GM19193 (cell line): Measurements from ENCODE around the gene NDRG4.

ENCODE experiments used
- POLR2A ChIP-seq: IDR thresholded peaks from 4 replicates; pipeline ENCODE4 v1.6.1; 2011; ENCODE audit not compliant: insufficient read depth, insufficient read length; ENCODE audit errors: extremely low read depth

Gene NDRG4

GRCh38 chr16:58478427-58478826, 21.5 kb upstream of the NDRG4 start:
- TF ChIP-seq POLR2A, result no peak

DNA sequence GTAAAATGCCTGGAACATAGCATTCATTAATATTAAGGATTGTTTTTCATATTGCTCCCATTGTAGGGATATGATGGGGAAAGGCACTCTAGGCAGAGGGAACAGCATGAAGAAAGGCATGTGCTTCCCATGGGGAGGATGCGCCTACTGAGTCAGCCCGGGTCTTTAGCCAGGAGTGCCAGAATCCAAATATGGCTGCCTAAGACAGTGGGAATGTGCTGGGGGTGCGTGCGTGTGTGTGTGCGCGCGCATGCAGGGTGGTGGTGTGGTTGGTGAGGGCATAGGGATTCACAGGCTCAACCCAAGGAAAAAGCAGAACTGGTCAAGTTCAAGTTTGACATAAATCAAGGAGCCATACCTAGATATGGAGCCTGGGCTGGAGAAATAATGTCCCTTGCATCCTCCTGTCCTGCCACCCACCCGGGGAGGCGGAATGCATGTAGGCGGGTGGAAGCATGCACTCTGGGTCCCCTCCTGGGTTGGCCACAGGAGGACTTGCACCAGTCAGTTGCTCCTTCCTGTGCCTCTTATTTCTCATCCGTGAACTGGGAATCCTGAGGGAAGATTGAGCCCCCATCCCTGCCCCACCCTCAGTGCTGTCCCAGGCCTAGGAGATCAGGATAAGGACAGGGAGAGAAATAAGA, 18.6 kb upstream of the NDRG4 start:
- TF ChIP-seq POLR2A, result no peak

GRCh38 chr16:58481931-58482330, 18.0 kb upstream of the NDRG4 start:
- TF ChIP-seq POLR2A, result no peak

- no peak for TF ChIP-seq POLR2A
These were observed 14.6 kb upstream of the NDRG4 start for GRCh38 chr16:58485184-58485887.

DNA sequence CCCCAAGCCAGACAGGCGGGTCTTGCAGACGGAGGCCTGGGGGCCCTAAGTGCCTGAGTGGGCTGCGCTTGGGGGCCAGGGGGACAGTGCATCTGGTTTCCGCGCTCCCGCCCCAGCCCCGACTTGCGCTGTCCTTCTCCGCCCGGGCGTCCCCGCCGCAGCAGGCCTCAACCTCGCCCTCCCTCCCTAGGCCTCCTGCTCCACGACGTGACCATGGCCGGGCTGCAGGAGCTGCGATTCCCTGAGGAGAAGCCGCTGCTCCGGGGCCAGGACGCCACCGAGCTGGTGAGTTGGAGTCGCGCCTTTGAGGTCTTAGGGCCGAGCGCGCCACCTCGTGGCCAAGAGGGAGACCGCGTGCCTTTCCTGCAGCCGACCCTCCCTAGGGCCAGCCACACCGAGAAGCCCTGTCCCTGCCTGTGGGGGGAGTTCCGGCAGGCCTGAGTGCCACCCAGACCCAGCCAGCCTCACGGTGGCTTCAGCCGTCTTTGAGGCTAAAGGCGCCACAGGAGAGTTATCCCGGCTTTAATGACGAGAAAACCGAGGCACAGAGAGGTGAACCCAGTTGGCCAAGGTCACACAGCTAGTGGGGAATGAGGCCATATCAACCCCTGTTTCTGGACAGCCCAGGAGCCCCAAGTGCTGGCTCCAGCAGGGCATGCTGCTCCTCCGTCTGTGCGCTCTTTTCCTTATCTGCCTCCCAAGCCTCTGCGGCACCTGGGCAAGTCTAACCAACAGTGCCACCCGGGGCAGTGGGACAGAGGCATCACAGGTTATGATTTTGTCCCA, 12.2 kb upstream of the NDRG4 start:
- TF ChIP-seq POLR2A, result no peak

- TF ChIP-seq POLR2A, result no peak
These were observed 11.4 kb upstream of the NDRG4 start for GRCh38 chr16:58488531-58488930.

- no peak for TF ChIP-seq POLR2A
These were observed 9.9 kb upstream of the NDRG4 start for GRCh38 chr16:58490065-58490464.

DNA sequence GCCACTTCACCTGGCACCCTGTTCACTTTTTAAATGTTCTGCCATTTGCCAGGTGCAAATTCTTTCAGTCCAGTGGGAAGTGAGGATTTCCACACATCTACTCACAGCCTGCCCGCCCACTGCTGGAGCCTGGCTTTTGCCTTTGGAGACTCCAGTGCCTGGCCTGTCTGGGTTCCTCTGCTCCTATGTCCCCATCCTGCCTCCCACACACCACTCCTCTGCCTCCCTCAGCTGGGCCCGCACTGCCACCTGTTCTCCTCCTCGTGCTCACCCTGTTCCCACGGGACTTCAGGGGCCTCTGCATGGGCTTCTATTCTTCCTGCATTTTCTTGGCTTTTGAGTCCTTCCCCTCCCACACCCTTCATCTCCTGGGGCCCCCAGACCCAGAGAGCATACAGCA, 7.9 kb upstream of the NDRG4 start:
- TF ChIP-seq POLR2A, result no peak

- no peak for TF ChIP-seq POLR2A
These were observed 7.2 kb upstream of the NDRG4 start for GRCh38 chr16:58492735-58493134.

DNA sequence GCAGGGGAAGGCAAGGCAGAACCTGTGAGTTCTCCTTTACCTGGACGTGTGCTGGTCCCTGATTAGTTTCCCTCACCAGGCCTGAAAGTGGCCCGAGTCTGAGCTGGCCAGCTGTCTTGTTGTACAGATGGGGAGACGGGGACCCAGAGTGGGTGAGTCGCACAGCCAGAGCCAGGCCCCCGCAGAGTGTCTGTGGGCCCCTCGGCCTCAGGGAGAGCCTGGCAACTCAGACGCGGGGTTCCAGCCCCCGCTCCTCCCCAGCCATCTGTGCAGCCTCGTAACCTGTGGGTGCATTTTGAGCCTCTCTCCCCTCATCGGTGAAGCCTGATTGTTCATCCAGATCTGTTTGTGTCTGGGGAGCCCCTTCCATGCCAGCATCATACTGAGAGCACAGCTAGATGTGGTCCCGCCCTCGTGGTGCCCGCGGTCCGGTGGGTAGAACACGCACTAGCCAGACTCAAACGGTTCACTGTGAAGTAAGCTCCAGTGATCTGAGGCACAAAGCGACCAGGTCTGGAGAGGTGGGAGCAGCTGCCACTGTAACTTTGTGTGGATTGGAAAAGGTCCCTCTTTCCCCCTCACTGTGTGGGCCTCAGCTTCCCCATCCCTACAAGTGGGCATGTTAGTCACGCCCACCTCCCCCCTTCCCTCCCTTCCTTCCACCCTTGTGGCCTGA, 6.0 kb upstream of the NDRG4 start:
- TF ChIP-seq POLR2A, result no peak

DNA sequence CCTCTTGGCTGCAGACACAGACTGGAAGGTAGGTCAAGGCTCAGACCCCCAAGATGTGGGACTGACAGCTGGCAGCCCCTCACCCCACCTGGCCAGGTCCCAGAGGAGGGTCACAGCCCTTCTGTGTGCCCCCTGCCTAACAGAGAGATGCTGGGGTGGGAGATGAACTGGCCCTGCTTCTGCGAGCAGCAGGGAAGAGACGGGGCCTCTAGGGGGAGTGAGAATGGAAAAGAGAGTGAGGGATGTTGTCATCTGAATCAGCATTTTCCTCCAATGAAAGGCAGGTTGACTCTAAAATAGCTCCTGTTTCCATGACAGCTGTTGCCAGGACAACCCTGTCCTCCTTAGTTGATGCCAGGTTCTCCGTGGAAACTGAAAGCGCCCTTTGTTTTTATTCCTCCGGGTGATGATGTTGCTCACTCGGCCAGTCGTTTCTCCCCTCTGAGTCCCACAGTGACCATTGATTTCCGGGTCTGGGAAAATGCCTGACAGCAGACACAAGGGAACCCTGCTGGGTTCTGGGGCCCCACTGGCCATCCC, 4.9 kb upstream of the NDRG4 start:
- no peak for TF ChIP-seq POLR2A

DNA sequence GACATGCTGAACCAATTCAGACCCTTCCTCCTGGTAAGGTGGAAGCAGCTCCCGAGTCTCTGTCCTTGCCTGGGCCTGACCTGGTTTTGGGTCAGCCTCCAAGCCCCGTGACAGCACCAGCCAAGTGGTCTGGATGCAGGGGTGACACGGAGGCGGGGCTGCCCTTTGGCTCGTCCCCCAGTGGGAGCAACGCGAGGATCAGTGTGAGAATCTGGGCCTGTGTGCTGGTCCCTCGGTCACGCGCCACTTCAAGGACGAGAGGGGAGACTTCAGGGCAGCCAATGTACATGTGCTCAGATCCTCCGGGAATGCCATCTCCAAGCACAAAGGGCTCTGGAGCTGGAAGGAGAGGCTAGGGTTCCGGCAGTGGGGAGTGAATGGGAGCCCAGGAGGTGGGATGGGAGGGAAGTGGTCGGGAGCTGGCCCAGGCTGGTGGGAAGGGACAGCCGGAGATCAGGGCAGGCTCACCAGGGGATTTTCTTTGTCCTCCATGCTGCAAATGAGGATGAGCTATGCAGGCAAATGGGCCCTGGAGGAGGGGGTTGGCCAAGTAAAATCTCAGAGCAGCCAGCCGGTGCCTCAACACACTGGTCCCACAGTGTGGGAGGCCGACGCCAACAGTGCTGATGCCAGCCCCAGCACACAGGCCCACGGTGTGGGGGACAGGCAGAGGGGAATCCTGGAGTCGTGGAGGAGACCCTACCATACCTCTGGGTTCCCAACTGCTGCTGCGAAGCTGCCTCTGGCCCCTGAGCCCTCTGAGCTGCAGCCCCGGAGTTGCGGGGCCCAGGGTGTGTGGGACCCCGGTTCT, 4.2 kb upstream of the NDRG4 start:
- no peak for TF ChIP-seq POLR2A

GRCh38 chr16:58497468-58497867, 2.5 kb upstream of the NDRG4 start:
- no peak for TF ChIP-seq POLR2A

GRCh38 chr16:58497935-58498334, 2.0 kb upstream of the NDRG4 start:
- no peak for TF ChIP-seq POLR2A
